Prostate gland (tissue), 2 donors: ENCODE results near the gene ANTKMT. TPM values are rescaled to one million over a fixed set of nuclear protein-coding genes. Genes with fewer than 3 reads are reported as not detected.

ENCODE experiments used
- DNase-seq: peaks from one replicate; pipeline ENCODE4 v3.0.0-alpha.2; 2019; ENCODE audit warnings: low spot score
- H3K27ac ChIP-seq, 2 donors: fragments of 200-600 bp; sonication (generic); 2 replicates each; pipeline ENCODE4 v1.5.1; 2017 to 2019
- H3K27me3 ChIP-seq: fragments of 200-600 bp; sonication (generic); replicated peaks from 2 replicates; pipeline ENCODE4 v1.5.1; 2019; ENCODE audit not compliant: insufficient read depth
- H3K36me3 ChIP-seq, 2 donors: fragments of 200-600 bp; sonication (generic); 1 replicate in 1 of 2; 2 replicates in 1 of 2; pipeline versions ENCODE4 v1.5.1 to v1.8.1; 2017 to 2019
- H3K4me1 ChIP-seq: fragments of 200-600 bp; sonication (generic); replicated peaks from 2 replicates; pipeline ENCODE4 v1.5.1; 2019
- H3K4me3 ChIP-seq, 2 donors: fragments of 200-600 bp; sonication (generic); 2 replicates each; pipeline ENCODE4 v1.5.1; 2017 to 2019
- H3K9me3 ChIP-seq: fragments of 200-600 bp; sonication (generic); 2 replicates; pipeline ENCODE4 v1.5.1; 2017
- CTCF ChIP-seq, 4 experiments: fragments of 200-600 bp in 2 of 4; fragments of 450-650 bp in 2 of 4; sonication (generic) in 2 of 4; IDR thresholded peaks; 1 replicate in 3 of 4; 2 replicates in 1 of 4; pipeline ENCODE4 v1.5.1; 2016 to 2019; ENCODE audit warnings: antibody characterized with exemption in 4 of 4, mild to moderate bottlenecking in 2 of 4, moderate library complexity in 2 of 4
- POLR2A ChIP-seq: fragments of 450-650 bp; IDR thresholded peaks from one replicate; pipeline ENCODE4 v1.6.1; 2016; ENCODE audit warnings: antibody characterized with exemption, mild to moderate bottlenecking
- POLR2AphosphoS5 ChIP-seq: sonication (generic); formaldehyde crosslinking; IDR thresholded peaks from one replicate; pipeline ENCODE4 v1.6.1; 2017; ENCODE audit warnings: antibody characterized with exemption
- WGBS: methylation state at CpG from one replicate; pipeline ENCODE4 v1.1.5; 2018; 5-methylcytosine and 5-hydroxymethylcytosine counted together
- intact Hi-C: fragments of 100-400 bp; cut with DNase I; formaldehyde crosslinking; loops from one replicate; pipeline ENCODE4 v1.14.2; 2022
- total RNA-seq, 2 donors: library from RNA; depleted of rRNA; stranded (reverse); fragments of >200 nt; gene quantifications; one replicate each; pipeline ENCODE4 v1.1.0, GENCODE V29; 2016

The ANTKMT gene
- total RNA-seq, 2 donors from 2014 or later, result 55.3 to 73.1 TPM

- no peak for DNase-seq
- Histone ChIP-seq H3K36me3 (no peaks in the 10 kb centered on the region), H3K9me3 (no peaks in the 10 kb centered on the region), H3K4me3 (no peak overlapping the region), H3K27me3 (no peaks in the 10 kb centered on the region), H3K27ac (no peak overlapping the region), H3K4me1 (peaks cover 30% of the 10 kb centered on the region)
- TF ChIP-seq POLR2AphosphoS5, result no peak
- TF ChIP-seq CTCF (IDR thresholded peaks at IDR 0.05), result no peak
- TF ChIP-seq POLR2A, result no peak
- intact Hi-C loops, result no loop called here
- no CpG with 5 or more reads among the region's 7 CpGs for WGBS
Observed at GRCh38 chr16:725041-725376, 4.1 kb downstream of the ANTKMT start.

GRCh38 chr16:725463-726187 is 4.7 kb downstream of the ANTKMT start:
- Histone ChIP-seq H3K4me1 (peaks cover 24% of the 10 kb centered on the region), H3K4me3 (no peak overlapping the region), H3K36me3 (no peaks in the 10 kb centered on the region), H3K9me3 (no peaks in the 10 kb centered on the region), H3K27ac (no peak overlapping the region), H3K27me3 (no peaks in the 10 kb centered on the region)
- DNase-seq, result no peak
- TF ChIP-seq CTCF (IDR thresholded peaks at IDR 0.05) (no peak), POLR2AphosphoS5 (no peak), POLR2A (no peak)
- intact Hi-C loops, result no loop called here
- 62% methylated on average over 16 of the region's 23 CpGs for WGBS

GRCh38 chr16:726188-726437 is 5.2 kb downstream of the ANTKMT start:
- 23% methylated on average over 8 of the region's 9 CpGs for WGBS
- H3K4me1 ChIP-seq, result peaks cover 24% of the 10 kb centered on the region
- H3K9me3 ChIP-seq, result no peaks in the 10 kb centered on the region
- TF ChIP-seq POLR2AphosphoS5, result no peak
- TF ChIP-seq CTCF (IDR thresholded peaks at IDR 0.05), result no peak
- no peak for TF ChIP-seq POLR2A
- DNase-seq, result no peak
- no peak overlapping the region for H3K27ac ChIP-seq
- H3K27me3 ChIP-seq, result no peaks in the 10 kb centered on the region
- no peaks in the 10 kb centered on the region for H3K36me3 ChIP-seq
- intact Hi-C loops, result no loop called here
- H3K4me3 ChIP-seq, result no peak overlapping the region

DNA sequence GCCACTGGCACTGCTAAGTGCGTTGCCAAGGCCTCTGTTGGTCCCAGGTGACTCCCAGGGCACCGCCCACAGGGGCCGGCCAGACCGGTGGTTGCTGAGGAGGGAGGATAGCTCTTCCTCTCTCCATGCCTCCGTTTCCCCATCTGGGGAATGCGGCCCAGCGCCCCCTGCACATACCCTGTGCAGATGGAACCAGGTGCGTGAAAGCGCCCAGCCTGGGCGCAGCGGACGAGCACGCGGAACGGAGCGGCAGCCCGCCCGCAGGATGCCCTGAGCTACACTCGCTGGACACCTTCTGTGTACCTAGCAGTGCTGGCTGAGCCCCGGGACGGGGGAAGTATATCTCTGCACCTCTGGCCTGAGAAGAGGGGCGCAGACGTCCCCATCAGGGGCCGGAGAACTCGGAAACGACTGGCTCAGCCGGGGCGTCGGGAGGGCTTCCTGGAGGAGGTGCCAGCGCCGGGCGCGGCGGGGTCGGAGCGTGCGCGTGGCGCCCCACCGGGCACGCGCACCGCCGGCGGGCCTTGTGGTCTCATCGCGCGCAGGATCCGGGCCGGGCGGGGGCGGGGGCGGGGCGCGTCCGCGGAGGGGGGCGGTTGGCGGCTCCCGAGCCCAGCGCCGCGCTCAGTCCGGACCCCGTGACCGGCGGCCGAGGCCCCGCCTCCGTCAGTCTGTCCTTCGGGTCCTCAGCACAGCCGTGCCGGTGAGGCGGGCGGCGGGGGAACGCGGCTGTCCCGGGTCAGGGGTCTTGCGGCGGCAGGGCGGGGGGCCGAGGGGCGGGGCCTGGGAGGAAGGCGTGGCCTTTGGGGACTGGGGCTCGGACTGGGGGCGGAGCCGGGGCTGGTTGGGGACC is 5.7 kb downstream of the ANTKMT start, which contains the start of the genes CCDC78 and HAGHL:
CCDC78 (minus strand) TSS at position 6 of the 853 bp plus-strand sequence. CDS start 76 bp downstream, outside the sequence.
HAGHL (plus strand) TSS at position 669 of the 853 bp plus-strand sequence. CDS start 404 bp downstream, outside the sequence.
- Histone ChIP-seq H3K27me3 (no peaks in the 10 kb centered on the region), H3K9me3 (no peaks in the 10 kb centered on the region), H3K27ac (no peak within 1 kb of the TSS), H3K4me3 (peak within 1 kb of the TSS; percentile 31 to 37), H3K4me1 (peaks cover 20% of the 10 kb centered on the region), H3K36me3 (no peaks in the 10 kb centered on the region)
- no peak for TF ChIP-seq CTCF (IDR thresholded peaks at IDR 0.05)
- no peak for TF ChIP-seq POLR2A
- TF ChIP-seq POLR2AphosphoS5, result no peak
- intact Hi-C loops, result no loop called here
- DNase-seq, result peak; percentile 39
- 5% methylated on average over 30 of the region's 88 CpGs for WGBS
